Trophoblast cell (in vitro differentiated cells and primary cell): ENCODE results near the gene TYW1B.
"Not testable (repeated sequence)": the region's sequence is repeated elsewhere in the genome, so short reads cannot be mapped to it uniquely, and the experiment has no call there.

Experiments
- DNase-seq, 2 donors: peaks; one replicate each; pipeline ENCODE4 v3.0.0-alpha.2; 2016
- H2AFZ ChIP-seq: 2 replicates; pipeline ENCODE4 v1.6.1; 2013; ENCODE audit warnings: low read length, moderate library complexity, mild to moderate bottlenecking; ENCODE audit not compliant: insufficient read depth, poor library complexity
- H2AK5ac ChIP-seq: 2 replicates; pipeline ENCODE4 v1.6.1; 2013; ENCODE audit warnings: mild to moderate bottlenecking, low read length
- H2BK120ac ChIP-seq: 2 replicates; pipeline ENCODE4 v1.6.1; 2013; ENCODE audit warnings: low read length, mild to moderate bottlenecking, moderate library complexity; ENCODE audit not compliant: insufficient read depth, poor library complexity
- H2BK12ac ChIP-seq: 2 replicates; pipeline ENCODE4 v1.6.1; 2013; ENCODE audit warnings: mild to moderate bottlenecking, low read length, moderate library complexity
- H2BK5ac ChIP-seq: 2 replicates; pipeline ENCODE4 v1.6.1; 2013; ENCODE audit warnings: low read length, low read depth, moderate library complexity, mild to moderate bottlenecking; ENCODE audit not compliant: poor library complexity
- H3K14ac ChIP-seq: 2 replicates; pipeline ENCODE4 v1.6.1; 2013; ENCODE audit warnings: mild to moderate bottlenecking, low read length
- H3K18ac ChIP-seq: 2 replicates; pipeline ENCODE4 v1.6.1; 2013; ENCODE audit warnings: mild to moderate bottlenecking, low read length
- H3K23ac ChIP-seq: 2 replicates; pipeline ENCODE4 v1.6.1; 2013; ENCODE audit warnings: low read length
- H3K27ac ChIP-seq: 2 replicates; pipeline ENCODE4 v1.5.1; 2013; ENCODE audit warnings: low read depth, mild to moderate bottlenecking, inconsistent platforms, low read length, moderate library complexity
- H3K27me3 ChIP-seq: 2 replicates; pipeline ENCODE4 v1.6.1; 2013; ENCODE audit warnings: inconsistent platforms, mild to moderate bottlenecking, low read length, moderate library complexity; ENCODE audit not compliant: insufficient read depth
- H3K36me3 ChIP-seq, 2 experiments: 1 replicate in 1 of 2; 2 replicates in 1 of 2; pipeline ENCODE4 v1.6.1; 2013; ENCODE audit warnings: low read length in 2 of 2, mild to moderate bottlenecking in 2 of 2, moderate library complexity in 1 of 2; ENCODE audit not compliant: insufficient read depth in 2 of 2, control insufficient read depth in 1 of 2
- H3K4ac ChIP-seq: 2 replicates; pipeline ENCODE4 v1.6.1; 2013; ENCODE audit warnings: low read depth, mild to moderate bottlenecking, low read length, moderate library complexity
- H3K4me1 ChIP-seq, 2 experiments: 1 replicate in 1 of 2; 2 replicates in 1 of 2; pipeline ENCODE4 v1.6.1; 2013; ENCODE audit warnings: low read length in 2 of 2, mild to moderate bottlenecking in 2 of 2, moderate library complexity in 1 of 2; ENCODE audit not compliant: insufficient read depth in 2 of 2, control insufficient read depth in 1 of 2
- H3K4me2 ChIP-seq: 2 replicates; pipeline ENCODE4 v1.6.1; 2013; ENCODE audit warnings: inconsistent platforms, mild to moderate bottlenecking, low read length, moderate library complexity
- H3K4me3 ChIP-seq: 2 replicates; pipeline ENCODE4 v1.5.1; 2013; ENCODE audit warnings: mild to moderate bottlenecking, low read depth, low read length, inconsistent platforms
- H3K79me1 ChIP-seq: one replicate; pipeline ENCODE4 v1.6.1; 2013; ENCODE audit warnings: low read length
- H3K79me2 ChIP-seq: 2 replicates; pipeline ENCODE4 v1.6.1; 2013; ENCODE audit warnings: low read length, mild to moderate bottlenecking; ENCODE audit not compliant: control insufficient read depth, insufficient read depth, poor library complexity
- H3K9ac ChIP-seq: 2 replicates; pipeline ENCODE4 v1.6.1; 2013; ENCODE audit warnings: mild to moderate bottlenecking, low read length
- H3K9me3 ChIP-seq: 2 replicates; pipeline ENCODE4 v1.6.1; 2013; ENCODE audit warnings: low read depth, mild to moderate bottlenecking, control low read depth, inconsistent platforms, low read length; ENCODE audit not compliant: insufficient read depth
- H4K12ac ChIP-seq: 2 replicates; pipeline ENCODE4 v1.6.1; 2013; ENCODE audit warnings: low read depth, mild to moderate bottlenecking, low read length, moderate library complexity
- H4K8ac ChIP-seq: 2 replicates; pipeline ENCODE4 v1.6.1; 2013; ENCODE audit warnings: low read depth, mild to moderate bottlenecking, low read length, moderate library complexity
- H4K91ac ChIP-seq: one replicate; pipeline ENCODE4 v1.6.1; 2013; ENCODE audit warnings: low read depth, mild to moderate bottlenecking, low read length, moderate library complexity
- WGBS: extraction: QIAGEN DNeasy Blood & Tissue Kit; methylation state at CpG from one replicate; pipeline ENCODE4 v1.1.7; 2013; ENCODE audit warnings: missing lambda C conversion rate; ENCODE audit not compliant: insufficient read length, insufficient coverage; ENCODE audit errors: extremely low coverage; 5-methylcytosine and 5-hydroxymethylcytosine counted together

Gene TYW1B

DNA sequence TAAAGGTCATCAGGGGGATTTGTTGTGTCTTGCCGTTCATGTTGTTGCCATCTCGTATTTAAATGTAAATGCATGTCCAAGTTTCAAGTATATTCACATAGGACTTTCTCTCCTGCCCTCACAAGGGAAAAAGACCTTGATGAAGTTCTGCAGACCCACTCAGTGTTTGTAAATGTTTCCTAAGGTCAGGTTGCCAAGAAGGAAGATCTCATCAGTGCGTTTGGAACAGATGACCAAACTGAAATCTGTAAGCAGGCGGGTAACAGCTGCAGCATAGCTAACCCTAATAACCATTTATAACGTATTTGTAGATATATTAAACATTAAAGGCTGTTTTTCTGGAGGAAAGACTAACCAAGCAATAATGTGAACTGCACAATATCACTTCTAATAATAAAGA lies 2.6 kb upstream of the TYW1B start:
- peak overlapping the region; percentile 77 for H3K4me2 ChIP-seq
- not testable (repeated sequence) for H4K12ac ChIP-seq, H4K8ac ChIP-seq, H3K18ac ChIP-seq, H3K79me2 ChIP-seq, H2BK120ac ChIP-seq, H4K91ac ChIP-seq, H3K4me1 ChIP-seq, H3K23ac ChIP-seq, H3K27me3 ChIP-seq, H2BK5ac ChIP-seq, H2AFZ ChIP-seq, H3K9me3 ChIP-seq, H2BK12ac ChIP-seq, H2AK5ac ChIP-seq, H3K4me3 ChIP-seq, H3K9ac ChIP-seq, H3K4ac ChIP-seq, H3K14ac ChIP-seq, H3K27ac ChIP-seq, H3K79me1 ChIP-seq
- WGBS: no CpG with 5 or more reads among the region's 5 CpGs
- DNase-seq: peak in 1 of 2 donors; percentile 17
- peaks cover 11 to 13% of the 10 kb centered on the region in 2 experiments for H3K36me3 ChIP-seq

DNA sequence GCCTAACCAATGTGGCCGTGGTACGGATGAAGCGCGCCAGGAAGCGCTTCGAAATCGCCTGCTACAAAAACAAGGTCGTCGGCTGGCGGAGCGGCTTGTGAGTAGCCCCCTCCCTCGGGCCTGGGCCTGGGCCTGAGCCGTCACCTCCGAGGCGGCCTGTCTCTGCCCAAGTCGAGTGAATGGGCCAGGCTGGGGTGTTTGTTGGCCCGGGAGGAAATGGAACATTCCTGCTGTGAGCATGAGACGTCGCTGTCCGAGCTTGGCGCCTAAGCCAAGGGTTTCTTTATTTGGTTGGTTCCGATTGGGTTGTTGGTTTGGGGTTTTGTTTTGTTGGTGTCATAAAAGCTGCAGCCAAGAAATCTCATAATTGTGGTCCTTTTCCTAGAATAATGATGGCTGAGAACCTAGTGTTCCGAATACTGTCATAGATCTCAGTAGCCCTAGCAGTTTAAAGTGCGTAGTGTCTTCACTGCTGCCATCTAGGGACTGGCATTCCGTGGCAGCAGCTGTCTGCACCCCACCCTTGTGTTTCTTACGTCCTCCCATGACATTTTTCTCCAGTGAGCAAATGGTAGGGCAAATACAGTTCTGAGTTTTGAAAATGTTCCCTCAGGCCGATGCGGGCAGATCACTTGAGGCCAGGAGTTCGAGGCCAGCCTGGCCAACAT lies 1.8 kb upstream of the TYW1B start:
- Histone ChIP-seq H2BK120ac (peak overlapping the region; percentile 20), H3K9ac (peak overlapping the region; percentile 88), H3K4ac (peak overlapping the region; percentile 48), H3K18ac (peak overlapping the region; percentile 57), H4K91ac (peak overlapping the region; percentile 34), H2BK5ac (peak overlapping the region; percentile 26), H4K8ac (peak overlapping the region; percentile 57), H3K14ac (peak overlapping the region; percentile 59), H3K4me2 (peak overlapping the region; percentile 77), H3K27ac (peak overlapping the region; percentile 87), H2AFZ (peak overlapping the region; percentile 39), H3K4me3 (peak overlapping the region; percentile 82), H3K36me3 (peaks cover 13% of the 10 kb centered on the region in 2 experiments)
- H3K9me3 ChIP-seq, H3K23ac ChIP-seq, H3K79me1 ChIP-seq, H3K4me1 ChIP-seq, H2AK5ac ChIP-seq, H2BK12ac ChIP-seq, H3K27me3 ChIP-seq, H3K79me2 ChIP-seq, H4K12ac ChIP-seq: not testable (repeated sequence)
- WGBS: no CpG with 5 or more reads among the region's 29 CpGs
- peak; percentile 74 to 85 for DNase-seq

DNA sequence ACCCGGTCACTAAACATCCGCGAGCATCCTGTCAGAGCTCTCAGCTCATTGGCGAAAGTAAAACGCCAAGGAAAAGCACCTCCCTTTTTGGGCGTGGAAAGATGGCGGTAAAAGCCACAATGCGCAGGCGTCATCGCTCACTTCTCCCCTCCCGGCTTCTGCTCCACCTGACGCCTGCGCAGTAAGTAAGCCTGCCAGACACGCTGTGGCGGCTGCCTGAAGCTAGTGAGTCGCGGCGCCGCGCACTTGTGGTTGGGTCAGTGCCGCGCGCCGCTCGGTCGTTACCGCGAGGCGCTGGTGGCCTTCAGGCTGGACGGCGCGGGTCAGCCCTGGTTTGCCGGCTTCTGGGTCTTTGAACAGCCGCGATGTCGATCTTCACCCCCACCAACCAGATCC lies 1.3 kb upstream of the TYW1B start:
- H2BK120ac ChIP-seq: peak overlapping the region; percentile 20
- H4K91ac ChIP-seq: peak overlapping the region; percentile 34
- peak overlapping the region; percentile 57 for H3K18ac ChIP-seq
- DNase-seq: peak; percentile 99 to 100
- not testable (repeated sequence) for H3K27me3 ChIP-seq, H3K23ac ChIP-seq, H3K9me3 ChIP-seq, H4K12ac ChIP-seq, H2AK5ac ChIP-seq, H3K79me1 ChIP-seq, H3K4ac ChIP-seq, H3K79me2 ChIP-seq, H2AFZ ChIP-seq, H3K4me1 ChIP-seq, H2BK12ac ChIP-seq
- peak overlapping the region; percentile 87 for H3K27ac ChIP-seq
- WGBS: no CpG with 5 or more reads among the region's 36 CpGs
- peak overlapping the region; percentile 57 for H4K8ac ChIP-seq
- peak overlapping the region; percentile 82 for H3K4me3 ChIP-seq
- peak overlapping the region; percentile 77 for H3K4me2 ChIP-seq
- H3K36me3 ChIP-seq: peaks cover 13% of the 10 kb centered on the region in 2 experiments
- H3K9ac ChIP-seq: peak overlapping the region; percentile 82
- H2BK5ac ChIP-seq: peak overlapping the region; percentile 26
- H3K14ac ChIP-seq: peak overlapping the region; percentile 59

DNA sequence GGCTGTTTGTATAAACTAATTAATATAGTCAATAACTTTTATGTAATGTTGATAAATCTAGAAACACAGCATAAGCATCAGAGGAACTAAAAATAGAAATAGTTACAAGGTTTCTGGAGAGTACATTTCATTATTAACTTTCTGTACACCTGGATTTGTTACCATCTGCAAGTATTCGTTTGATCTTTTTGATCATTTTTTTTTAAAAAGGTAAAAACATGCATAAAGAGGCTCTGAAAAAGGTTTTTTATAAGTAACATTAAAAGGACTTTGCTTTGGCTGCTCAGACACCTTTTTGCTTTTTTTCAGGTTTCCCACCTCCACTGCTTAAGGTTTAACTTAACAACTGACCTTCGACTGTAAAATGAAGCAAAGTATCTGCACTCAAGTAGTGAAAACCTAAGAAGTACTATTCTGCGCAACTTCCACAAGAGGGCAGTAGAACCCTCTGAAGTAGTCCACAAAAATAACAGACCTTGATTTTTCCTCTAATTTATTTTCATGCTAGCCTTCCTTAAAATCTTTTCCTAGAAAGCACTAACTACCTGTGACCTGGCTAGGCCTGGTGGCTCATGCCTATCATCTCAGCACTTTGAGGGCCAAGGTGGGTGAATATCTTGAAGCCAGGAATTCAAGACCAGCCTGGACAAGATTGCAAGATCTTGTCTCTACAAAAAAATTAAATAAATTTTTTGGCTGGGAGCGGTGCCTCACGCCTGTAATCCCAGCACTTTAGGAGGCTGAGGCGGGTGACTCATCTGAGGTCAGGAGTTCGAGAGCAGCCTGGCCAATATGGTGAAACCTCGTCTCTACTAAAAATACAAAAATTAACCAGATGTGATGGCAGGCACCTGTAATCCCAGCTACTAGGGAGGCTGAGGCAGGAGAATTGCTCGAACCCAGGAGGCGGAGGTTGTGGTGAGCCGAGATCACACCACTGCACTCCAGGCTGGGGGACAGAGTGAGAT lies 4.0 kb downstream of the TYW1B start:
- not testable (repeated sequence) for H3K9ac ChIP-seq, H2BK120ac ChIP-seq, H2BK5ac ChIP-seq, H4K12ac ChIP-seq, H3K23ac ChIP-seq, H2BK12ac ChIP-seq, H4K8ac ChIP-seq, H3K9me3 ChIP-seq, H3K4me2 ChIP-seq, H4K91ac ChIP-seq, H3K36me3 ChIP-seq, H3K79me2 ChIP-seq, H2AFZ ChIP-seq, H3K4ac ChIP-seq, H3K27ac ChIP-seq, H2AK5ac ChIP-seq, H3K18ac ChIP-seq, H3K4me1 ChIP-seq, H3K27me3 ChIP-seq, H3K79me1 ChIP-seq, H3K4me3 ChIP-seq, H3K14ac ChIP-seq
- DNase-seq: peak; percentile 19 to 69
- no CpG with 5 or more reads among the region's 11 CpGs for WGBS
